ENCODE results near the gene SIN3A. TPM values are rescaled to one million over a fixed set of nuclear protein-coding genes. Genes with fewer than 3 reads are reported as not detected.

SIN3A gene
- total RNA-seq, 1 experiment from 2014 or later = 107 TPM

GRCh38 chr15:75354454-75354853, 97.0 kb downstream of the SIN3A start:
- H3K4me3 ChIP-seq (ENCODE audit: low read depth in 2 of 2, low read length in 2 of 2) = no peak overlapping the region
- no peak overlapping the region for H3K27ac ChIP-seq (ENCODE audit: low read length)
- in situ Hi-C loops (cut with HindIII; ENCODE audit: low pct_unique_long_range_greater_than_20kb, low sequenced_read_pairs) = no loop called here
- no TSS peak for BruUV-seq (replicated peaks)
- H3K27me3 ChIP-seq (ENCODE audit: control insufficient read depth, insufficient read depth, low read length) = no peaks in the 10 kb centered on the region
- H3K36me3 ChIP-seq (ENCODE audit: control insufficient read depth, insufficient read depth, low read length) = no peaks in the 10 kb centered on the region; the same call in 1 of the 2 replicates
- ChIA-PET POLR2A (no interaction called here), CTCF (no interaction called here)
- TF ChIP-seq REST (IDR thresholded peaks at IDR 0.05; ENCODE audit: insufficient read depth in 1 of 2, low read depth in 2 of 2, low read length in 1 of 2) (no peak), POLR2AphosphoS5 (IDR thresholded peaks at IDR 0.05; ENCODE audit: low read depth, low read length) (no peak), CTCF (IDR thresholded peaks at IDR 0.05) (no peak), TCF7L2 (IDR thresholded peaks at IDR 0.05; ENCODE audit: low read depth, low read length) (no peak), SIN3A (IDR thresholded peaks at IDR 0.05; ENCODE audit: borderline replicate concordance, insufficient read depth, low read depth, low read length) (no peak)
- H3K4me1 ChIP-seq (ENCODE audit: control insufficient read depth, insufficient read depth, low read length) = no peaks in the 10 kb centered on the region
- no peaks in the 10 kb centered on the region for H3K9me3 ChIP-seq (ENCODE audit: control insufficient read depth, insufficient read depth, low read depth, low read length)
- intact Hi-C loops (cut with micrococcal nuclease; ENCODE audit: unreplicated experiment) = no loop called here
- ATAC-seq (no peak), DNase-seq (ENCODE audit: low read depth, low spot score) (no peak)

GRCh38 chr15:75353604-75354003, 97.9 kb downstream of the SIN3A start:
- H3K4me3 ChIP-seq (ENCODE audit: low read depth in 2 of 2, low read length in 2 of 2) = no peak overlapping the region
- intact Hi-C loops (cut with micrococcal nuclease; ENCODE audit: unreplicated experiment) (no loop called here), in situ Hi-C loops (cut with HindIII; ENCODE audit: low pct_unique_long_range_greater_than_20kb, low sequenced_read_pairs) (no loop called here)
- no peak for DNase-seq (ENCODE audit: low read depth, low spot score)
- BruUV-seq (replicated peaks) = no TSS peak
- H3K9me3 ChIP-seq (ENCODE audit: control insufficient read depth, insufficient read depth, low read depth, low read length) = no peaks in the 10 kb centered on the region
- ATAC-seq = no peak
- CTCF ChIA-PET = no interaction called here
- no peaks in the 10 kb centered on the region for H3K4me1 ChIP-seq (ENCODE audit: control insufficient read depth, insufficient read depth, low read length)
- no peak overlapping the region for H3K27ac ChIP-seq (ENCODE audit: low read length)
- POLR2A ChIA-PET = no interaction called here
- no peaks in the 10 kb centered on the region for H3K27me3 ChIP-seq (ENCODE audit: control insufficient read depth, insufficient read depth, low read length)
- H3K36me3 ChIP-seq (ENCODE audit: control insufficient read depth, insufficient read depth, low read length) = no peaks in the 10 kb centered on the region; the same call in 1 of the 2 replicates
- TF ChIP-seq REST (IDR thresholded peaks at IDR 0.05; ENCODE audit: insufficient read depth in 1 of 2, low read depth in 2 of 2, low read length in 1 of 2) = no peak
- TF ChIP-seq TCF7L2 (IDR thresholded peaks at IDR 0.05; ENCODE audit: low read depth, low read length) = no peak
- TF ChIP-seq CTCF (IDR thresholded peaks at IDR 0.05) = no peak
- no peak for TF ChIP-seq SIN3A (IDR thresholded peaks at IDR 0.05; ENCODE audit: borderline replicate concordance, insufficient read depth, low read depth, low read length)
- no peak for TF ChIP-seq POLR2AphosphoS5 (IDR thresholded peaks at IDR 0.05; ENCODE audit: low read depth, low read length)

Data from Panc1 (cell line).